Urinary bladder (tissue), 4 donors: ENCODE data around the gene HCFC1. TPM values are rescaled to one million over a fixed set of nuclear protein-coding genes. Genes with fewer than 3 reads are reported as not detected.

Experiments used
- DNase-seq: peaks from one replicate; pipeline ENCODE4 v3.0.0-alpha.2; 2015; ENCODE audit errors: extremely low spot score
- H3K27ac ChIP-seq: one replicate; pipeline ENCODE4 v1.5.1; 2013; ENCODE audit warnings: low read depth, mild to moderate bottlenecking, moderate library complexity
- H3K36me3 ChIP-seq: one replicate; pipeline ENCODE4 v1.6.1; 2013; ENCODE audit warnings: mild to moderate bottlenecking, moderate library complexity; ENCODE audit not compliant: insufficient read depth
- H3K4me1 ChIP-seq: one replicate; pipeline ENCODE4 v1.6.1; 2013; ENCODE audit warnings: mild to moderate bottlenecking, moderate library complexity; ENCODE audit not compliant: insufficient read depth
- H3K4me3 ChIP-seq: one replicate; pipeline ENCODE4 v1.5.1; 2013; ENCODE audit warnings: low read depth, low read length
- WGBS: extraction: QIAGEN DNeasy Blood & Tissue Kit; methylation state at CpG from one replicate; pipeline ENCODE4 v1.1.7; 2013; 5-methylcytosine and 5-hydroxymethylcytosine counted together
- polyA plus RNA-seq: library from polyadenylated mRNA; stranded (reverse); fragments of 200-250 nt; gene quantifications from one replicate; pipeline ENCODE4 v1.2.3, GENCODE V29; 2013
- total RNA-seq: library from RNA; depleted of rRNA; stranded (reverse); fragments of >200 nt; gene quantifications from one replicate; pipeline ENCODE4 v1.2.3, GENCODE V29; 2014
- donor health status: healthy with polysubstance abuse.
- donor health status: healthy.

The HCFC1 gene
- total and polyA plus RNA-seq, 2 donors = 15.4 to 35.2 TPM

DNA sequence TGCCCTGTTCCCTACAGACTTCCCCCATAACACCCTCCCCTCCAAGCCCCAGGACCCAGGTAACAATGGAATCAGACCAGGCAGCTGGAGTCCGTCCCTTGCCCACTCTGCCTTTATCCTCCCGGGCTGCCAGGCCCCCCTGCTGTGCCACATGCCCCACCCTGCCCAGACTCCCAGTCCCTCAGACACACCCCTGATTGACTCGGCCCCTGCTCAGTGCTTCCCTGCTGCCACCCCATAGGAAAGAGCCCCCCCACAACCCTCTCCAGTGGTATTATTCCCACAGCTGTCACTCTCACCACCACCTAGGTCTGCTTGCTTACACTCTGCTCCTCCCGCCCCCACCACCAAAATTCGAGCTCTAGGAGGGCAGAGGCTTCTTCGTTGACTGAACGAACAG is 32.0 kb downstream of the HCFC1 start:
- Histone ChIP-seq H3K36me3 (no peaks in the 10 kb centered on the region), H3K27ac (no peak overlapping the region), H3K4me3 (no peak overlapping the region), H3K4me1 (no peaks in the 10 kb centered on the region)
- 57% methylated on average over 7 of the region's 7 CpGs for WGBS
- DNase-seq = no peak

DNA sequence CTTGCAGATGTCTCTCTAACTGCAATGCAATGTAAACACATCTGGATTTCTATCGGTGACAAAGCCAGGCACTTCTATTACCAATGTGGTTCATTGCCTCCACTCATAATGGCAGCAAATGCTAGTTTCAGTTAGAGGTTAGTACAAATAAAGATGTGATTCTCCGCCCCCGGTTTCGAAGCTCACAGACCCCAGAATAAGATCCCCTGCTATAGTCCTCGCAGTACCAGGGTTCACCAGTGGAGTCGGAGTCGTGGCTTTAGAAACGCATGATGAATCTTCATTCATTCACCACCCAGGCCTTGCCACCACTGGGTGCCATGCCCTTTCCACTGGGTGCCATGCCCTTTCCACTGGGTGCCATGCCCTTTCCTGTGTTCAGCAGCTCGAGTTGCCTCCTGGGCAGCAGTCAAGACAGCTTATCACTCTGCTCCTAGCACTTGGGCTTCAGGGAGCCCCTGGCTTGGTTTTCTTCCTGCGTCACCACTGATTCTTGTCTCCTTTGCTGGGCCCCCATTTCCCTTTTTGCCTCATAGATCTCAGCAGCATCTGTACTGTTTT is 33.3 kb downstream of the HCFC1 start:
- no peaks in the 10 kb centered on the region for H3K36me3 ChIP-seq
- DNase-seq = no peak
- H3K27ac ChIP-seq = no peak overlapping the region
- WGBS = 76% methylated on average over 10 of the region's 10 CpGs
- H3K4me1 ChIP-seq = no peaks in the 10 kb centered on the region
- no peak overlapping the region for H3K4me3 ChIP-seq

- no peak overlapping the region for H3K4me3 ChIP-seq
- H3K27ac ChIP-seq = no peak overlapping the region
- 89% methylated on average over 3 of the region's 3 CpGs for WGBS
Observed at GRCh38 chrX:153937056-153937455, 34.6 kb downstream of the HCFC1 start.

DNA sequence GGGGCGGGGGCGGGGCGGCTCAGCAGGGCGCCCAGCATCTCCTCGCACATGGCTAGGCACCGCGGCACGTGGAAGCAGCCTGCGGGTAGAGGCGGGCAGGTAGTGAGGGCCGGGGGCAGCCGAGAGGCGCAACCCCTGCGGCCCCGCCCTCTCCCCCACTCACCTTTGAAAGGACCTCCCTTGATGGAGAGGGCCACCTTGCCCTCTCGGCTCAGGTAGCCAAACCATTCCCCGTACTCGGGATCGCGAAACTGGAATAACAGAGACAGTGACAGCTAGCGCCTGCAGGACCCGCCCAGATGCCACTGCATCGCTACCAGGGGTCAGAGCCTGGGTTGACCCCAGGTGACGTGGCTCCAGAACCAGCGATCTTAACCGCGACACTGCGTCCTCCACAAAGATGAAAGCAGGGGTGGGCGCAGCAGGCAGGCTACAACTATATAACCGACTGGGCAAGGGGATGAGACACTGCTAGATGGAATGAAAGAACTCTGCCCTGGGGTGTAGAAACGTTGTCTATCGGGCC is 36.2 kb downstream of the HCFC1 start:
- no peaks in the 10 kb centered on the region for H3K4me1 ChIP-seq
- WGBS = 8% methylated on average over 28 of the region's 32 CpGs
- H3K36me3 ChIP-seq = no peaks in the 10 kb centered on the region
- H3K4me3 ChIP-seq = peak overlapping the region; percentile 82
- no peak overlapping the region for H3K27ac ChIP-seq
- DNase-seq = no peak

More at GRCh38 chrX:153937056-153937455, 34.6 kb downstream of the HCFC1 start:
- DNase-seq = no peak
- no peaks in the 10 kb centered on the region for H3K36me3 ChIP-seq
- no peaks in the 10 kb centered on the region for H3K4me1 ChIP-seq

GRCh38 chrX:153934762-153935325 is 36.8 kb downstream of the HCFC1 start, which contains the start of gene NAA10:
Gene NAA10, minus strand, starts transcription at chrX:153935037. Its CDS starts 133 bp downstream, at chrX:153934904.
- H3K36me3 ChIP-seq = no peaks in the 10 kb centered on the region
- no peaks in the 10 kb centered on the region for H3K4me1 ChIP-seq
- no peak within 1 kb of the TSS for H3K27ac ChIP-seq
- H3K4me3 ChIP-seq = peak within 1 kb of the TSS; percentile 82
- DNase-seq = no peak
- under 1% methylated on average over 58 of the region's 87 CpGs for WGBS

DNA sequence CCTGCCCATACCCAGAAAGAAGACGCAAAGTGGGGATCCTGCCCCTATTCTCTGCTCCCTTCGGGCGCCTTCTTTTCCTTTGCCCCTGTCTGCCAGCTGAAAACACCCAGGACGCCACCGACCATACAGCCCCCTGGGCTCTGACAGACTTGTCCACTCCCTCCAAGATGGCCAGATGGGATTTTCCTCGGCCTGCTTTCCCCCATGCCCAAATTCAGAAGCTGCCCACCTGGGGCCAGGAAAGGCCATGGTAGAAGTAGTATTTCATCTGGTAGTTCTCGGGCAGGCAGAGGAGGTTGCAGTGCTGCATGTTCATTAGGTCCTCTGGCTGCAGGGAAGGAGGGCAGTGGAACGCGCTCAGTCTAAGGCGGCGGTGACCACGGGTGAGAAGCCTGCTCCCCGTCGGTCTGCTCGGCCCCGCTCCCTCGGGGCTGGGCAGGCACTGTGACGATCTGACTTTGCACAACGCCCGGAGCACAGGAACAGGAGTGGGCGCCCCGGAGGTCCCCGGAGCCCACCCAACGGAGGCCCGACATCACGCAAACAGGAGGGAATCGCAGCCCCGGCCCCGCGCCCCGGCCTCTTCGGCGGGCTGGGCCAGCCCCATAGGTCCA is 37.4 kb downstream of the HCFC1 start:
- 6% methylated on average over 33 of the region's 33 CpGs for WGBS
- Histone ChIP-seq H3K4me1 (no peaks in the 10 kb centered on the region), H3K27ac (no peak overlapping the region), H3K36me3 (no peaks in the 10 kb centered on the region), H3K4me3 (peak overlapping the region; percentile 82)
- DNase-seq = no peak

GRCh38 chrX:153933748-153934147 is 37.9 kb downstream of the HCFC1 start:
- no peaks in the 10 kb centered on the region for H3K36me3 ChIP-seq
- no peak overlapping the region for H3K27ac ChIP-seq
- H3K4me3 ChIP-seq = peak overlapping the region; percentile 82
- WGBS = 32% methylated on average over 7 of the region's 7 CpGs
- DNase-seq = no peak
- no peaks in the 10 kb centered on the region for H3K4me1 ChIP-seq

GRCh38 chrX:153932220-153932915 is 39.2 kb downstream of the HCFC1 start:
- no peak for DNase-seq
- WGBS = 92% methylated on average over 13 of the region's 13 CpGs

GRCh38 chrX:153931748-153932147 is 39.9 kb downstream of the HCFC1 start:
- WGBS = 95% methylated on average over 13 of the region's 13 CpGs

More at GRCh38 chrX:153932220-153932915, 39.2 kb downstream of the HCFC1 start:
- Histone ChIP-seq H3K27ac (no peak overlapping the region), H3K4me1 (no peaks in the 10 kb centered on the region), H3K4me3 (no peak overlapping the region), H3K36me3 (no peaks in the 10 kb centered on the region)

GRCh38 chrX:153931151-153931550 is 40.5 kb downstream of the HCFC1 start:
- Histone ChIP-seq H3K4me1 (no peaks in the 10 kb centered on the region), H3K36me3 (no peaks in the 10 kb centered on the region), H3K4me3 (no peak overlapping the region), H3K27ac (no peak overlapping the region)
- DNase-seq = no peak
- WGBS = 95% methylated on average over 8 of the region's 8 CpGs

More at GRCh38 chrX:153931748-153932147, 39.9 kb downstream of the HCFC1 start:
- H3K27ac ChIP-seq = no peak overlapping the region
- no peaks in the 10 kb centered on the region for H3K4me1 ChIP-seq
- no peak for DNase-seq
- no peak overlapping the region for H3K4me3 ChIP-seq
- no peaks in the 10 kb centered on the region for H3K36me3 ChIP-seq

GRCh38 chrX:153930011-153930910 is 41.4 kb downstream of the HCFC1 start:
- Histone ChIP-seq H3K27ac (no peak overlapping the region), H3K4me3 (no peak overlapping the region), H3K36me3 (no peaks in the 10 kb centered on the region), H3K4me1 (no peaks in the 10 kb centered on the region)
- WGBS = 91% methylated on average over 31 of the region's 31 CpGs
- DNase-seq = no peak

- Histone ChIP-seq H3K4me1 (no peaks in the 10 kb centered on the region), H3K36me3 (no peaks in the 10 kb centered on the region), H3K27ac (no peak overlapping the region), H3K4me3 (no peak overlapping the region)
- WGBS = 83% methylated on average over 10 of the region's 10 CpGs
- no peak for DNase-seq
Observed at GRCh38 chrX:153929576-153929975, 42.0 kb downstream of the HCFC1 start.

DNA sequence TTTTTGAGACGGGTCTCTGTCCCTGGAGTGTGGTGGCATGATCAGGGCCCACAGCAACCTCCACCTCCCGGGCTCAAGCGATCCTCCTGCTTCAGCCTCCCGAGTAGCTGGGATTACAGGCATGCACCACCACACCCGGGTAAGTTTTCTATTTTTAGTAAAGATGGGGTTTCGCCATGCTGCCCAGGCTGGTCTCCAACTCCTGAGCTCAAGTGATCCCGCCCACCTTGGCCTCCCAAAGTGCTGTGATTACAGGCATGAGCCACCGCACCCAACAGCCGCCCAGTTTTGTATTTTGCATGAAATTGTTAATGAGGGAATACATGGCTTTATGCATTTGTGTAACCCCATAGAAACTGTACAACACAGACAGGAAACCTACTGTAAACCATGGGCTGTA is 42.8 kb downstream of the HCFC1 start:
- Histone ChIP-seq H3K27ac (no peak overlapping the region), H3K36me3 (no peaks in the 10 kb centered on the region), H3K4me3 (no peak overlapping the region), H3K4me1 (no peaks in the 10 kb centered on the region)
- 42% methylated on average over 9 of the region's 9 CpGs for WGBS
- DNase-seq = no peak
